Measurements from ENCODE around the gene ATL2.
"Not testable (repeated sequence)": the region's sequence is repeated elsewhere in the genome, so short reads cannot be mapped to it uniquely, and the experiment has no call there.

Gene ATL2

GRCh38 chr2:38268691-38269327, 108.3 kb downstream of the ATL2 start:
- no peak for DNase-seq

DNA sequence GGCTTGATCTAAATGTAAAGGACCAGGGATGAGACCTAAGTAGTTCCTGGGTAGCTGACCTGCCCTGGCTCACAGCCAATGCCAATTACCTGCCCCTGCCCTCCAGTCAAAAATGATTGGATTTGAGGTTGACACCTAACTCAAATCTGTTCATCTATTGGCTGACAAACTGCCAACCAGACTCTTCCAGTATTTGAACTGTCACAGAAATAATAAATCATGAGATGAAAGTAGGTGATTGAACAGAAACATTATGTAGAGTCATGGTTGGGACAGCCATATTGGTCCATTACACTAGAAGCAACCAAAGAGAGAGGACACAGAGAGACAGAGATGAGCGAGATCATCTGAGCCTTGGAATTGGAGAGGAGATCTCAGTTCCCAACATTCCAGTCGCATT, 109.1 kb downstream of the ATL2 start:
- DNase-seq = no peak

DNA sequence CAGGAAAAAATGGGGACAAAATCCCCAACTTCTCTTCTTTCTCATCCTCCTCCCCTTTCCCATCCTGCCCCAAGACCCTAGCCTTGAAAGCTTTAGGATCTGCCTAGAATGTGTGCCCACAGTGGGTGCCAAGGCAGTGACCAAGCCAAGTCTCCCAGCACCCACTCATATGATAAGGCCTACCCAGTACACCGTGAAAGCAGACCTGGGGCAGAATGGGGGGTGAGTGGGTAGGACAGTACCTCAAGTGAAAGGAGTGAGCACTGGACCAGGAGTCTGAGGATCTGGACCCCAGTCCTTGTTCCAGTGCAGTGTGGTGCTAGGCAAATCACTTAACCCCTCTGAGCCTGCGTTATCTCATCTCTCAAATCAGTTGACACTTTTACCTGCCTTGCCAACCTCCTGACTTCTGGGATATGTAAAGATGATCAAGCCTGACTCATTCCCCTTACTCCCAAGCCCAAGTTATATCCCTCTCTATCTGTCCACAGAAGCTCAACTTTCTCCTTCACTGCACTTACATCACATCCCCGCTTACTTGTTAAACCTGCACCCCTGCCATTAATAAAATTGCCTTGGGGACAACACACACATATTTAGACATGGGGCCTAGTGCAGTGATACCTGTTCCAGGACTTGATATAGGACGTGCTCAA, 109.7 kb downstream of the ATL2 start:
- no peak for DNase-seq

GRCh38 chr2:38266382-38267061, 110.6 kb downstream of the ATL2 start:
- no peak for DNase-seq

DNA sequence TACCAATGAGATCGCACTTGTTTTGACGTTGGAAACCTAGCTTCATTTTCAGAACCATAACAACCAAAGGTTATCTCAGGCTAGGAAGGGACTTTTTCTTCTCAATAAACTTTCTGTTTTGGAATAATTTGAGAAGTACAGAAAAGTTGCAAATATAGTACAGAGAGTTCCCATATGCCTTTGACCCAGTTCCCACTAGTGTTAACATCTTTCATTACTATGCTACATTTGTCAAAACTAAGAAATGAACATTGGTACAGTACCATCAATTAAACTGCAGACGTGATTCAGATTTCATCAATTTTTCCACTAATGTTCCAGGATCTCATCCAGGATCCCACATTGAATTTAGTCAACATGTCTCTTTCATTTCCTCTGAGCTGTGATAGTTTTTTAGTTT, 111.6 kb downstream of the ATL2 start:
- no peak for DNase-seq

- no peak for DNase-seq
Measured at GRCh38 chr2:38264396-38265221, 112.5 kb downstream of the ATL2 start.

- no peak for DNase-seq
Measured at GRCh38 chr2:38263293-38263692, 113.8 kb downstream of the ATL2 start.

DNA sequence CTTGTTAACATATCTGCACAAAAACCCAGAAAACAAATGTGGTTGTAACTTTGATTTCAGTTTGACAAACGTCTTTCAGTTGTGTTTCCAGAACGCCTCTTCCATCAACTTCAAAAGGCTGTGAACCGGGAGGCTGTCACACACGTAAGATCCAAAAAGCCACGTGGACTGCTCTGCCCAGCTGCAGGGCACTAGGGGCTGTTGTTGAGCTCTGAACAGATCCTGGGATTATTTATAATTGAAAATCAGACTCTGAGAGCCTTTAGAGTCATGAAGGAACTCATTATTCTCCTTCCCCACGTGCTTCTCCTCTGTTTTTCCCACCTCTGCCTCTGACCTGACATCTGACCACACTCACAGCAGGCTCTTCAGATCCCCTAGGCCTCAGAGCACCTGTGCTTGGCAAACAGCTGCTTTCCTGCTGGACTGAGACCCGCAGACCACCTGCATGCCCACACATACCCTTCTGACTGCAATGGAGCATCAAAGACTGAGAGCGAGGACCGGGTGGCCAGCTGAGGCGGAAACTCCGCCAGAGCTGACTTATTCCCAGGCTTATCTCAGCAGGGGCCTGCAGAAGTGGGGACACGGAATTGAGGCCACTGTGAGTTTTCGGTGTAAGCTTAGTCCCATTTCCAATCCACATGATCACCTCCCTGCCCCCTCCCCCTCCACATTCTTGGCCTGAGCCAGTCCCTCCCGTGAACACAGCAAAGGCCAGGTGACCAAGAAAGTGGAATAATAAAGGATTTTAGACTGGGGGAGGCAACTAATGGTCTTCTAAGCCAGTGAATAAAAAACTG, 114.8 kb downstream of the ATL2 start:
- DNase-seq = peak; percentile 67

DNA sequence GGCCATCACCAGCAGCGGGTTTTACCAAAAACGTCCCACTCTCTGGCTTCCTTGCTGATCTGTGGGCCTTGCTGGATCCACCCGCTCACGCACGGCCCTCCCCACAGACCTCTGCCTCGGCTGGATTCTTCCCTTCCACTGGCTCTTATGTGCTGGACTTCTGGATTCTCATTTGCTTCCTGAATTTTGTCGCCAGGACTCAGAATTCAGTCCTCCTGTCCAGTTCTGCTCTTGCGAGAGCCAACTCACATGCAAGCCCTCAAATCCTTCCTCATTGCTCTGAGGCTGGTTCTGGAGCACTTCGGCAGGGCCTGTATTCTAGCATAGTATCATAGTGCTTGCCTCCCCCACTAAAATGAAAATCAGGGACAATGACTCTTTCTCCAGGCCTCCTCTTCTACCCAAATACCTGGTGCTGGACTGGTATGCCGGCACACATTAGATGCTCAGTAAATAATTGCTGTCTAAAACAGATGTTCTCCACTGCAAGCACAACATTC, 115.5 kb downstream of the ATL2 start:
- no peak for DNase-seq

DNA sequence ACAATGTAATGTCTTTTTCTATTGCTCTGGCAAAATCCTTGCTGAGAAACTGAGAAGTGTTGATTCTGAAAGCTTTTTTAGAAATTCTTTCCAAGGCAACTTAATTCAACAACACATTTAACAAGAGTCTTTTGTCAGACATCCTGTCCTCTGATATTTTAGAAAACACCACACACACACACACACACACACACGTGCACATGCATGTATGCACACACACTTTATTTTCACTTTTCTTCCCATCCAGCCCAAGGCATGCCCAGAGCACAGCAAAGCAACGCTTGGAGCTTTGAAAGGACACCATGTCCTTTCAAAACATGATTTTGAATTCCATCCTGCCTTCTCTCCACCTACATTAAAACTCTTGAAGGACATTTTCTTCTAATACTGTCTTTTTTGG, 116.1 kb downstream of the ATL2 start:
- DNase-seq = no peak

DNA sequence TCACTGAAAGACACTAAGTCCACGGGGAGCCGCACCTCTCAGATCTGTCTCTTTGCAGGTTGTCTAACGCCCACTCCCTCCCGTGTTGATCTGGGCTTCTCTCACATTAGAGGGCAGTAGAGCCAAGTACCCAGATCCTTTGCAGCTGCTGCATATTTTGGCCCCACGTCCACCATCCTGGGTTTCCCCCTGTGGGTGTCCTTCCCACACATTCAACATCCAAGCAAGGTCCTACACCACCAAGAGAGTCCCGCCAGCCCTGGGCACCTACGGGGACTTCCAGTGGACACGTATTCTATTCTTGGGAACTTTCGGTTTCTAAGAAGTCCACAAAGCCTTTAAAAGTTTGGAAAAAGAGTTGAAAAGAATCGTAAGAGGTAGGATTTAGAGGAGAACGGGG, 116.6 kb downstream of the ATL2 start:
- peak; percentile 34 for DNase-seq

GRCh38 chr2:38259311-38259710, 117.8 kb downstream of the ATL2 start:
- no peak for DNase-seq

DNA sequence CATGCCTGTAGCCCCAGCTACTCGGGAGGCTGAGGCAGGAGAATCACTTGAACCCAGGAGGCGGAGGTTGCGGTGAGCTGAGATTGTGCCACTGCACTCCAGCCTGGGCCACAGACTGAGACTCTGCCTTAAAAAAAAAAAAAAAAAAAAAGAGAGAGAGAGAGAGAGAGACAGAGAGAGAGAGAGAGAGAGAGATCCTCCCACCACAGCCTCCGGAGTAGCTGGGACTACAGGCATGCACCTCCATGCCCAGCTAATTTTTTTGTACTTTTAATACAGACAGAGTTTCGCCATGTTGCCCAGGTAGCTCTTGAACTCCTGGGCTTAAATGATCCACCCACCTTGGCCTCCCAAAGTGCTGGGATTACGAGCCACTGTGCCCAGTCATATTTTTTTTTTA, 119.4 kb downstream of the ATL2 start:
- not testable (repeated sequence) for DNase-seq

- no peak for DNase-seq
Measured at GRCh38 chr2:38256610-38257009, 120.5 kb downstream of the ATL2 start.

DNA sequence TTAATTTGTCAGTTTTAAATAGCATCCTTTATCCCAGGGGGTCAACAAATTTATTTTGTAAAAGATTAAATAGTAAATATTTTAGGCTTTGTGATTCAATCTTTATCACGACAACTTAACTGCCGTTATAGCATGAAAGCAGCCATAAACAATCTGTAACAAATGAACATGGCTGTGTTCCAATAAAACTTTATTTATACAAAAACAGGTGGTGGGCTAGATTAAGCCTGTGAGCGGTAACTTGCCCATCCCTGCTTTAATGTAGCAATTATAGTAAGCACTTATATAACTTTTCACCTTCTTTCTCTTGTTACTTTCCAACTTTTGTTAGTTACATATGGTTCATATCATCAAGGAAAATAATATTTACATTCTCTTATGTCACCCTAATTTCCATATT, 121.9 kb downstream of the ATL2 start:
- DNase-seq = no peak

GRCh38 chr2:38254796-38255195, 122.3 kb downstream of the ATL2 start:
- DNase-seq = no peak

GRCh38 chr2:38251940-38252339, 125.1 kb downstream of the ATL2 start:
- no peak for DNase-seq

DNA sequence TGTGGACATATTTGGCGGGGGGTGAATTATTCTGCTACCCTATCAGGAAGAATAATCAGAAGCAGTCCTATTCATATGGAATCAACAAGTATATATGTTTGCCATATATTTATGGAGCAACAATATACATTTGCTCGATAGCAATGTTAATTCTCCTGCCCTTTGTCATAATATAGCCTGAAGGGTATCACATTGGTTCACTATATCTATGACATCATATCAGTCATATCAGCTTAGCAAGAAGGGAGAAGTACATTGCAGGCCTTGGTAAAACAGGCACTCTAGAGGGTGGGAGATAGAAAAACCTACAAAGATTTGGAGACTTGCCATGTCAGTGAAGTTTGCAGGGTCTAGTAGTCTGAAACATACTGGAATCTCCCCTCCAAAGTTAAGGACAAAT, 128.4 kb downstream of the ATL2 start:
- no peak for DNase-seq

GRCh38 chr2:38248255-38248654, 128.8 kb downstream of the ATL2 start:
- no peak for DNase-seq

- DNase-seq = no peak
Measured at GRCh38 chr2:38246105-38246504, 131.0 kb downstream of the ATL2 start.

GRCh38 chr2:38245114-38245641, 131.9 kb downstream of the ATL2 start:
- no peak for DNase-seq

DNA sequence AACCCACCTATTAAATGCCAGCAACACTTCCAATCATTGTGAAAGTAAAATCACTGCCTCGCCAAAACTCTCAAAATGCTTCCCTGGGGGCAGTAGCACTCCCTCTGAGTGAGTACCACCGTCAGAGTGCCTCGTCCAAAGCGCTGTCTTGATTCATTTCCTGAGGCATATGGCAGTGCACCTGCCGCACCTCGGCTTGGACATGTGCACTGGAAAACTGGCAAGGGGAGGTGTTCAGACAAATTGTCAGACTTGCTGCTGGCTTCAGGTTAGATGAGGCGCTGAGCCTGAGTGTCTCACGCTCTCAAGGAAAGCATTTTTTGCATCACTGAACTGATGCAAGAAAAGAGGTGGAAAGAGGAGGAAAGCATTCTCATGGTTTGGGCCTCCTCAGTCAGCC, 132.8 kb downstream of the ATL2 start:
- DNase-seq = no peak

All from stimulated activated CD4-positive, alpha-beta T cell treated with anti-CD3 and anti-CD28 coated beads, Interleukin-15, amount 100 ng/mL, for 24 hours (primary cell).